NCI-H1694 treated with DMSO at 0.1 percent for 48 hours (cell line): ENCODE measurements around the gene HSP90AB1.
"Not testable (repeated sequence)": the region's sequence is repeated elsewhere in the genome, so short reads cannot be mapped to it uniquely, and the experiment has no call there.

ENCODE experiments used
- DNase-seq: peaks from one replicate; lab custom pipeline; 2025; lab: John Stamatoyannopoulos, UW

The HSP90AB1 gene

GRCh38 chr6:44222486-44223318 is 24.2 kb upstream of the HSP90AB1 start:
- DNase-seq, result no peak

DNA sequence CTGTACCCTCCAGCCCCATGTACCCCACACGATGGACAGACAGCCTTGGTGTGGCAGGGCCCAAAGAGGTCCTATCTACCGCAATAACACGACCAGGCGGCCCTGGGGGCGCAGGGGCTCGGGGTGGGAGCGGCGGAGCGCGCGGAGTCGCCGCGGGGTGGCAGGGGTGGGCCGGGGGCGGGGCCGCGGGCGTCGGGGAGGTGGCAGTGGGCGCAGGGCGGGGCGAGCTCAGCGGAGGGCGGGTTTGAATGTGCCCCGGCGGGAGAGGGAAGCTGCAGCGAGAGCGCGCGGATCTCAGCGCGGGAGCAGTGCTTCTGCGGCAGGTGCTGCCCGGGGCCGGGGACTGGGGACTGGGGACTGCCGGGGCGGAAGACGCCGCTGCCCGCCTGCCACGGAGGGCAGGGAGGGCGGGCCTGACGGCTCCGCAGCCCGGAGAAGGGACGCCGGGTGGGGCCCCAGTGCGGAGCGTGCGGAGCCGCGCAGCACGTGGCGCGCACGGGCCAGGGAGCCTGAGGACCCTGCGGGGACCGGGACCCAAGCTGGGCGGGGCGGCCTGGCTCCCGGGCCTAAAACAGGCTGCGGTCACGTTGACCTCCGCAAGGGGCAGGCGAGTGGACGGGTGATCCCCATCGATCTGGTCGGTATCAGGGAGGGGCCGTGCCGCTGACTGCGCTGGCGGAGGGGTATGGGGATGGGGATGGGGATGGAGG is 23.4 kb upstream of the HSP90AB1 start, which contains the start of gene SLC29A1:
Gene SLC29A1 (plus strand): TSS at position 277 of the 710 bp plus-strand sequence. CDS start 3,719 bp downstream, outside the sequence.
- DNase-seq, result peak; percentile 38

DNA sequence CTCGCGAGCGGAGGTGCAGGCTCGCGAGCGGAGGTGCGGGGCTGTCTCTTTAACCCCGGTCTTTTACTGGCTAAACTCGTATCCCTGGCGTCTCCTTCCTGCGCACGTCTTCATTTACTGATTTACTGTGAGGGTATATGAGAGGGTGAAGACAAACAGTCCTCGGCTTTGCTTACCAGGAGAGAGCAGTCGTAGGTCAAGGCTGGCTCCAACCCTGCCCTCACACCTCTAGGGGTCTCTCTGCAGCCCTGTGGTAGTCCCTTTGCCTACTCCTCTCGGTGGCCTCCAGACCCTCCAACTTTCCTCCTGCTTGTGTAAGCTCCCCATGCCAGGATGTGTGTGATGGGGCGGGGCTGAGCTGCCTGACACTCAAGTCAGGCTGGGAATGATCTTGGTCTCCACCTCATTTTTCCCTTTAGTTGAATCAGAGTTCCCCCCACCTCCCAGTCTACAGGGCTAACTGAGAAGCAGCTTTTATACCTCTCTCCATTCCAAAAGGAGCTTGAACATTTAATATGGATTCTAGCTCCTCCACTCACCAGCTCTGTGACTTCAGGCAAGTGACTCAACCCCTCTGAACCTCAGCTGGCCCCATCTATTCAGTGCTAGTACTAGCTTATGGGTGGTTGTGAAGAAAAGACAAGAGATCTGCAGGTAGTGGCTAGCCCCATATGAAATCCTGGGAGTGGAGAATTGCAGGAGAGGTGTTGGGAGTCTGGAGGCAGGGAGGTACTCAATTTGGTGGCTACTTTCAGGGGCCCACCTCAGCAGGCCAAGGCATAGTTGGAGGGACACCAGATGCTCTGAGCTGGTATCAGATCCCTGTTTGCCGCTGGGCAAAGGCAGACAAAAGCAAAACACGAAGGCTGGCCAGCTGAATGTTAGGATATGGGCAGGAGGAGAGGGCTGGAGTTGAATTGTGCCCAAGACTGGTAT is 22.6 kb upstream of the HSP90AB1 start:
- no peak for DNase-seq

DNA sequence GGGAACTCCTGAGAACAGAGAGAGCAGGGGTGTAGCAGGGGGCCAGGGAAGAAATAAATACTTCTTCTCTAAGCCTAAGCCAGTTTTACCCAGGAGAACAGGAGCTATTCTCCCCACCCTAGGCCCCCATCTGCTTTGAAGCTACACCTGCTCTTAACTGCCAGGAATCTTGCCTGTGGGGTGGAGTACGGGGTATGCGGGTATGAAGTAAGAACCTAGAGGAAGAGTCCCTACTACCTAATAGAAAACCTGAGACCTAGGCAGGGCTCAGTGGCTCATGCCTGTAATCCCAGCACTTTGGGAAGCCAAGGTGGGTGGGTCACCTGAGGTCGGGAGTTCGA is 22.0 kb upstream of the HSP90AB1 start:
- no peak for DNase-seq

DNA sequence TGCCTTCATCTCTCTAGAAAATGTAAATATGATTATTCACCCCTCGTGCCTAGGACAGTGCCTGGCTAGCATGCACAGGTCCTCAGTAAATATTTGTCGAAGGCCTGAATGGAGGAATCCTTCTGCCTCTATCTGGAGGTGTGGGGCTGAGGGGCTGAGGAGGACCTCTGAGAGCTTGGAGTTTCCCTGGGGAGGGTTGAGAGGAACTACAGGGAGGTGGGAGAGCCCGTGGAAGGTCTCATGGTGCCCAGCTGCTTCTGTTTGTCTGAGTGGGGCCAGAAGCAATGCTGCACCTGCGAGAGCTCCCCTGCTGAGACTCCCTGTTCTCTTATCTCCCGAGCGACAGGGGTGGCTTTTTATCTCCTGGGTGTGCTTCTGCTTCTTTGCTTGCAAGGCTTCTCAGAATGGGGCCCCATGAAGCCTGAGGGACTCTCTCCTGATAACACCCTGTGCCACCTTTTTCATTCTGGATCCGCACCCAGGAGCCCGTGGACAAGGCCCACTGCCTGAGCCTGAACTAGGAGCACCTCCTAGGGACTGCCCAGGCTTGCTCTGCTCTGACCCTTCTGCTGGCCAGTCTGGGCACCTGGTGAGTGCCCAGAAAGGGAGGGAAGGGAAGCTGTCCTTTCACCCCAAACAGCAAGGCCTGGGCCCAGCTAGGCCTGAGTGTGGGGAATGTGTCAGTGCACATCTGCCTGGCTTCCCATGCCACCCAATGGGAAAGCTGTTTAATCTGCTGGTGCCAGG is 21.1 kb upstream of the HSP90AB1 start:
- no peak for DNase-seq

- no peak for DNase-seq
These were observed 20.3 kb upstream of the HSP90AB1 start for GRCh38 chr6:44226368-44227147.

DNA sequence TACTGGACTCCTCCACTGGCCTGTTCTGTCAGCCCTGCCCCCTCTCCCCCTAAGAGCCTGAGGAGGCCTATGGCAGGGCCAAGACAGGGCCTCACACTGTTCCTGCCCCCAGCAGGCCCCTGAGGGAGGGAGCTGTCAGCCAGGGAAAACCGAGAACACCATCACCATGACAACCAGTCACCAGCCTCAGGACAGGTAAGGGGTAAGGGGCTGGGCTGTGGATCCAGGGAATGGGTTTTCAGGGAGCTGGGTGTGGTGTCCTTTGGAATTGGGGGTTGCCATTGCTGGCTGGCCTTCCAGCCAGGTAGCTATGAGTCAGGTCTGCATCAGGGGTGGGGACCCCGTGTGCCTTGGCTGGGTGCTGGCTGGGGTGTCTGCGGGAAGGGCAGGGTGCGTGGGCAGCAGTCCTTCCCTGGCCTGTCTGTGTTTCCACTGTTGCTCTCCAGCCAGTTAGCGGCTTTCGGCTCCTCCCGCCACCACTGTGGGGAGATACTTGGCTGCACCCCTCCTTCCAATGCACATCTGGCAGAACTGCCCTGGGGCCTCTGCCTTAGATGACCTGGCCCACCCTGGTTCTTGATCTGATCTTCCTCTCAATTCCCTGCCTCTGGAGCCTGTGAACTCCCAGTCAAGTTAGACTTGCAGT is 19.6 kb upstream of the HSP90AB1 start:
- no peak for DNase-seq

- DNase-seq, result no peak
These were observed 18.9 kb upstream of the HSP90AB1 start for GRCh38 chr6:44228031-44228430.

GRCh38 chr6:44228433-44228832 is 18.5 kb upstream of the HSP90AB1 start:
- no peak for DNase-seq

DNA sequence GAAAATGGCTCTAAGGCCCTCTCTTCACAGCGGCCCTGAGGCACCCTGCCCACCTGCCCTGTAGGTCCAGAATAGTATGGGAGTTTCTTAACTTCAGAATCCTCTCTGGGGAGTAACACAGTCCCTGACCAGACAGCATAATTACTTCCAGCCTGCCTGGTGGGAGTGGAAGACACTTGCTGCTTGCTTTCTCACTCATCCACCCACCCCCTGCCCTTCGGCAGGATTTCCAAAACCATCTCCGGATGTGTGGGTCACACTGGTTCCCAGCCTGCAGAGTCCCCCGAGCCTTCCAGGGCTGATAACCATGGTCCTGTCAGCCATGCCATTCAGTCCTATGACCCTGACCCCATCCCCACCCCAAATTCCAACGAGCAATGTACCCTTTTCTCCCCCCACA is 18.1 kb upstream of the HSP90AB1 start:
- no peak for DNase-seq

- no peak for DNase-seq
These were observed 17.4 kb upstream of the HSP90AB1 start for GRCh38 chr6:44229376-44230033.

GRCh38 chr6:44230034-44230675 is 16.7 kb upstream of the HSP90AB1 start:
- no peak for DNase-seq

GRCh38 chr6:44231426-44231825 is 15.5 kb upstream of the HSP90AB1 start:
- DNase-seq, result not testable (repeated sequence)

GRCh38 chr6:44232676-44233566 is 14.0 kb upstream of the HSP90AB1 start:
- no peak for DNase-seq

DNA sequence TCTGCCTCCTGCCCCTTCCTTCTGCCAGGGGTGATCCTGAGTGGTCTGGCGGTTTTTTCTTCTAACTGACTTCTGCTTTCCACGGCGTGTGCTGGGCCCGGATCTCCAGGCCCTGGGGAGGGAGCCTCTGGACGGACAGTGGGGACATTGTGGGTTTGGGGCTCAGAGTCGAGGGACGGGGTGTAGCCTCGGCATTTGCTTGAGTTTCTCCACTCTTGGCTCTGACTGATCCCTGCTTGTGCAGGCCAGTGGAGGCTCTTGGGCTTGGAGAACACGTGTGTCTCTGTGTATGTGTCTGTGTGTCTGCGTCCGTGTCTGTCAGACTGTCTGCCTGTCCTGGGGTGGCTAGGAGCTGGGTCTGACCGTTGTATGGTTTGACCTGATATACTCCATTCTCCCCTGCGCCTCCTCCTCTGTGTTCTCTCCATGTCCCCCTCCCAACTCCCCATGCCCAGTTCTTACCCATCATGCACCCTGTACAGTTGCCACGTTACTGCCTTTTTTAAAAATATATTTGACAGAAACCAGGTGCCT is 13.3 kb upstream of the HSP90AB1 start:
- DNase-seq, result no peak

DNA sequence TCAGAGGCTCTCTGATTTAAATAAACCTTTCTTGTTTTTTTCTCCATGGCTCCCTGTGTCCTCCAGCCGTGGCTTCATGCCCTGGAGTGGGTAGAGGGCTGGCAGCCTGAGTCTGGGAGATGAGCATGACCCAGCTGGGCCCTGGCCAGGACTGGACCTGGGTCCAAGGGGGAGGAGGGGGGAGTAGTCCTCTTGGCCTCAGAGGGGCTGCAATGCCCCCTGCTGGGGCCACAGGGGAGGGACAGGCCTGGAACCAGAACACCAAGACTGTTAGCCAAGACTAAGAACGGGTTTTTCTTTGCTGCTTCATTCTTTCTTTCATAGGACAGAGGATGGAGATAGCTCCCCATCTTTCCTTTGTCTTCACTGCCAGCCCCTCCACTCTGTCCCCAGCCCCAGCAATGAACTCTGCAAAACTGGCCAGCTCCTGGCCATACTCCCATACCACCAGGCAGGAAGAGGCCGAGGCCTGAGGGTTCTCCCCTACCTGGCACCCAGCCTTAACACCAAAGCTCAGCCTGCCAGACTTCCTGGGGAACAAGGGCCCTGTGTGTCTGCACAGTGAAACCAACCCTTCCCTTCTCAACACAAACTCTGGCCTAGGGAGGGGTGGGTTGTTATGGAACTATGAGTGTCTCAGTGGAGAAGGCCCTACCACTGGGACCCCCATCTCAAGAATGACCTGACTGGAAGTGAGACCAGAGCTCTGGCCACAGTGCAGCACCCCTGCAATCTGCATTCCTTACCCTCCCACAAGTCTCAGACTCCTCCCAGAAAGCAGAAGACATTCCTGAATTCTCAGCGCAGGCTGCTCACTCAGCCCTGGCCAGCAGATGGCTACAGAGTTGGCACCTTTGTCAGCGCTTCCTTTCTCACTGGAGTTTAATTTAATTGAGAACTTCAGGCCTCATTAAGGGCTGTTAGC is 12.5 kb upstream of the HSP90AB1 start:
- DNase-seq, result peak; percentile 13

- DNase-seq, result no peak
These were observed 11.6 kb upstream of the HSP90AB1 start for GRCh38 chr6:44235269-44235668.
